Endothelial cell of umbilical vein (primary cell): ENCODE data around the gene ZSCAN29. TPM values are rescaled to one million over a fixed set of nuclear protein-coding genes. Genes with fewer than 3 reads are reported as not detected.
A peak's percentile ranks its signal among the peaks of the same experiment; 100 is the strongest.

Experiments used
- BruUV-seq: library from RNA; stranded (reverse); fragments of 400-500 nt; replicated peaks from 2 replicates; lab custom pipeline; 2021; lab: Mats Ljungman, UMichigan
- CTCF ChIA-PET: fragments of 300-600, 350-600 bp; sonication (Branson Sonifier 250); formaldehyde crosslinking; loops from one replicate; lab custom pipeline; 2021; ENCODE audit warnings: antibody characterized with exemption, inconsistent platforms; lab: Charles Lee
- POLR2A ChIA-PET: fragments of 300-600, 350-600 bp; sonication (Branson Sonifier 250); formaldehyde crosslinking; loops from one replicate; lab custom pipeline; 2021; ENCODE audit warnings: antibody characterized with exemption, inconsistent platforms; lab: Charles Lee
- DNase-seq: peaks from one replicate; pipeline ENCODE4 v3.0.0-alpha.2; 2011; ENCODE audit warnings: low read depth, low spot score
- FAIRE-seq: peaks from 2 replicates; lab custom pipeline; 2011; peaks lifted over from hg19 to GRCh38; lab: Jason Lieb, UNC
- H2AFZ ChIP-seq: 2 replicates; pipeline ENCODE4 v1.6.0; 2012; ENCODE audit warnings: low read depth, low read length, control low read depth, inconsistent platforms
- H3K27ac ChIP-seq: 2 replicates; pipeline ENCODE4 v1.5.1; 2011; ENCODE audit warnings: low read depth, mild to moderate bottlenecking, control low read depth, low read length, moderate library complexity; ENCODE audit not compliant: insufficient read depth
- H3K27me3 ChIP-seq, 2 experiments: 2 replicates each; pipeline versions ENCODE4 v1.6.0 to v1.6.1; 2011; ENCODE audit warnings: low read length in 2 of 2, mixed read lengths in 1 of 2; ENCODE audit not compliant: control insufficient read depth in 2 of 2, insufficient read depth in 2 of 2
- H3K36me3 ChIP-seq, 2 experiments: 2 replicates in 1 of 2; 3 replicates in 1 of 2; pipeline ENCODE4 v1.5.1; 2011; ENCODE audit warnings: low read length in 2 of 2, mild to moderate bottlenecking in 1 of 2, moderate library complexity in 1 of 2; ENCODE audit not compliant: control insufficient read depth in 2 of 2, insufficient read depth in 2 of 2; ENCODE audit errors: extremely low read depth in 1 of 2
- H3K4me1 ChIP-seq: 3 replicates; pipeline ENCODE4 v1.5.1; 2011; ENCODE audit warnings: mild to moderate bottlenecking, low read length; ENCODE audit not compliant: control insufficient read depth, insufficient read depth; ENCODE audit errors: extremely low read depth
- H3K4me2 ChIP-seq: 2 replicates; pipeline ENCODE4 v1.6.1; 2011; ENCODE audit warnings: low read length, control low read depth, mixed read lengths; ENCODE audit not compliant: insufficient read depth
- H3K4me3 ChIP-seq, 3 experiments: fragments of 200-600 bp in 1 of 3; sonication (generic), shearing (Covaris generic) in 1 of 3; replicated peaks in 1 of 3; 2 replicates each; pipeline ENCODE4 v1.5.1; 2011 to 2016; ENCODE audit warnings: control low read depth in 3 of 3, low read length in 3 of 3, mild to moderate bottlenecking in 2 of 3, inconsistent platforms in 1 of 3, low read depth in 1 of 3, moderate library complexity in 1 of 3; ENCODE audit not compliant: insufficient read depth in 1 of 3
- H3K79me2 ChIP-seq: 2 replicates; pipeline ENCODE4 v1.6.0; 2012; ENCODE audit warnings: low read length, inconsistent platforms; ENCODE audit not compliant: control insufficient read depth, insufficient read depth
- H3K9ac ChIP-seq: replicated peaks from 2 replicates; pipeline ENCODE3; 2011; ENCODE audit warnings: low read length, control low read depth; ENCODE audit not compliant: insufficient read depth; ENCODE audit errors: extremely low read depth
- H3K9me1 ChIP-seq: replicated peaks from 3 replicates; pipeline ENCODE4 v1.6.0; 2011; ENCODE audit warnings: mild to moderate bottlenecking, low read length; ENCODE audit not compliant: control insufficient read depth, insufficient read depth; ENCODE audit errors: extremely low read depth
- H3K9me3 ChIP-seq: replicated peaks from 2 replicates; pipeline ENCODE4 v1.5.1; 2012; ENCODE audit warnings: low read length, inconsistent platforms; ENCODE audit not compliant: control insufficient read depth, insufficient read depth
- H4K20me1 ChIP-seq: replicated peaks from 2 replicates; pipeline ENCODE3; 2011; ENCODE audit warnings: mild to moderate bottlenecking, low read length; ENCODE audit not compliant: control insufficient read depth, insufficient read depth; ENCODE audit errors: extremely low read depth
- EZH2 ChIP-seq: IDR thresholded peaks from 2 replicates; pipeline ENCODE4 v1.6.1; 2012; ENCODE audit warnings: borderline replicate concordance, low read depth, mild to moderate bottlenecking, moderate library complexity, low read length, inconsistent platforms; ENCODE audit not compliant: severe bottlenecking
- FOS ChIP-seq: IDR thresholded peaks from 2 replicates; pipeline ENCODE4 v1.6.1; 2011; ENCODE audit warnings: mild to moderate bottlenecking, low read length, moderate library complexity, borderline replicate concordance; ENCODE audit not compliant: insufficient read depth
- GATA2 ChIP-seq: IDR thresholded peaks from 2 replicates; pipeline ENCODE4 v1.7.0; 2011; ENCODE audit warnings: low read depth, mild to moderate bottlenecking, moderate library complexity, mixed read lengths, low read length; ENCODE audit not compliant: insufficient read length, insufficient read depth
- JUN ChIP-seq: IDR thresholded peaks from 2 replicates; pipeline ENCODE4 v1.6.1; 2011; ENCODE audit warnings: borderline replicate concordance, low read depth; ENCODE audit not compliant: insufficient read length, insufficient read depth
- MYC ChIP-seq: IDR thresholded peaks from one replicate; pipeline ENCODE4 v1.6.1; 2011; ENCODE audit warnings: mild to moderate bottlenecking, low read depth, low read length
- POLR2A ChIP-seq: IDR thresholded peaks from 2 replicates; pipeline ENCODE4 v1.6.1; 2012; ENCODE audit warnings: low read depth, mild to moderate bottlenecking, control low read depth, low read length
- POLR2AphosphoS5 ChIP-seq: IDR thresholded peaks from 2 replicates; pipeline ENCODE4 v1.6.1; 2012; ENCODE audit warnings: low read depth, mild to moderate bottlenecking, control low read depth, low read length, moderate library complexity; ENCODE audit not compliant: insufficient read depth
- dilution Hi-C: fragments of 300-500 bp; cut with MboI; formaldehyde crosslinking; loops from one replicate; pipeline ENCODE4 v1.15.0; 2019; ENCODE audit warnings: low sequenced_read_pairs; ENCODE audit not compliant: extremely low pct_ligation_motif_present
- intact Hi-C: fragments of 100-400 bp; cut with micrococcal nuclease; formaldehyde crosslinking; loops from one replicate; pipeline ENCODE4 v1.10.0; 2022
- polyA plus RNA-seq, 4 experiments: library from polyadenylated mRNA; depleted of rRNA in 3 of 4; stranded (reverse) in 3 of 4; unstranded in 1 of 4; fragments of >200 nt; gene quantifications; 2 replicates each; pipeline versions ENCODE4 v1.2.1 to v1.2.3, GENCODE V29; 2011 to 2012; ENCODE audit warnings: missing spikeins in 1 of 4
- total RNA-seq: library from RNA; stranded (reverse); gene quantifications from 2 replicates; pipeline ENCODE4 v1.2.3, GENCODE V29; 2021
- TF ChIP-seq, protein P1 (sequence below), 2 donors: IDR thresholded peaks; 1 replicate in 1 of 2; 2 replicates in 1 of 2; pipeline ENCODE4 v1.5.1; 2011; ENCODE audit warnings: low read length in 2 of 2, mild to moderate bottlenecking in 2 of 2, moderate library complexity in 2 of 2, control low read depth in 1 of 2, inconsistent platforms in 1 of 2, low read depth in 1 of 2; ENCODE audit not compliant: insufficient read depth in 1 of 2; ENCODE audit errors: extremely low read depth in 1 of 2
- TF ChIP-seq, protein P2 (sequence below): IDR thresholded peaks from 2 replicates; pipeline ENCODE4 v1.6.1; 2011; ENCODE audit not compliant: insufficient read depth, insufficient read length

The ZSCAN29 gene
- total and polyA plus RNA-seq, 2 donors (not counting 3 experiments of a cell fraction or from before 2014, with no cell fraction given), result 3.7 to 15.7 TPM

DNA sequence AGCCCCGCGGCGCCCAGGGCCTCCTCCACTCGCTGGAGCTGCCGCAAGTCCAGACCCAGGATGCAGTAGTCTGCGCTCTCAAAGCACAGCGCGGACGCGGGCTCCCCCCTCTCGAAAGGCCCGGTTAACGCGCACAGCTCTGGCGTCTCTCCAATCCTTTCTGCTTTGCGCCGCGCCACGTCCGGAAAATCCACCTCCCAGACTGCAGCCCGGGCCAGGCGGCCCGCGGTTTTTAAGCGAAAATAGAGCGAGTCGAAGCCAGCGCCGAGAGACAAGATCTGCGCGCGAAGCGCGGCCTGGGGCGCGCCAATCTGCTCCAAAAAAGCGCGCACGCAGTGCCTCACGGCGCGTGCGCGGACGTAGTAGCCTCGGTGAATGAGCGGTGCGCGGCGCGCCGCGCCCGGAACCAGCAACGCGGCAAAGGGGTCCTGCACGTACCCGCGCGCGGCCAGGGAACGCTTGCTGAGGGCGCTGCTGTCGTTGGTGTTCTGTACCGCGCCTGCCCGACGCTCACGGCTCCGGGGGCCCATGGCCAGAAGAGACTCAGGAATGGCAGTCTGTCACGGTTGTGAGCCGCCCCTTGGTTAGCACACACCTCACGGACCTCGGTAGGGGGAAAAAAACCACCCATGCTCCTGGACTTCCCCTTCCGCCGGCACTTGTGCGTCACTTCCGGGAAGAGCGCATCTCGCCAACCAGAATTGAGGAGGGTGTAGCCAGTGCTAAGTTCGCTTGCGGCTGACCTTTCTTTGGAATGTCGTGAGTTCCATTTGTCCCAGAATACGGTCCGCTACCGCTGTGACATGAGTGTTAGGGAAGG lies 40.7 kb downstream of the ZSCAN29 start, which contains the start of gene LCMT2:
LCMT2 (minus strand) TSS at position 614 of the 820 bp plus-strand sequence; CDS start at position 530, 84 bp downstream.
- Histone ChIP-seq H2AFZ (peak within 1 kb of the TSS; percentile 86), H3K27ac (peak within 1 kb of the TSS; percentile 74), H3K9me3 (no peaks in the 10 kb centered on the region), H3K9me1 (no peaks in the 10 kb centered on the region), H4K20me1 (no peaks in the 10 kb centered on the region), H3K4me3 (peak within 1 kb of the TSS; percentile 62 to 71 (median 69)), H3K4me2 (peak within 1 kb of the TSS; percentile 70), H3K4me1 (peaks cover 11% of the 10 kb centered on the region), H3K9ac (peak within 1 kb of the TSS; percentile 68), H3K79me2 (no peaks in the 10 kb centered on the region), H3K36me3 (no peaks in the 10 kb centered on the region), H3K27me3 (peaks cover 0 to 2% of the 10 kb centered on the region in 2 experiments)
- no peak for TF ChIP-seq MYC
- TF ChIP-seq, protein P1, sequence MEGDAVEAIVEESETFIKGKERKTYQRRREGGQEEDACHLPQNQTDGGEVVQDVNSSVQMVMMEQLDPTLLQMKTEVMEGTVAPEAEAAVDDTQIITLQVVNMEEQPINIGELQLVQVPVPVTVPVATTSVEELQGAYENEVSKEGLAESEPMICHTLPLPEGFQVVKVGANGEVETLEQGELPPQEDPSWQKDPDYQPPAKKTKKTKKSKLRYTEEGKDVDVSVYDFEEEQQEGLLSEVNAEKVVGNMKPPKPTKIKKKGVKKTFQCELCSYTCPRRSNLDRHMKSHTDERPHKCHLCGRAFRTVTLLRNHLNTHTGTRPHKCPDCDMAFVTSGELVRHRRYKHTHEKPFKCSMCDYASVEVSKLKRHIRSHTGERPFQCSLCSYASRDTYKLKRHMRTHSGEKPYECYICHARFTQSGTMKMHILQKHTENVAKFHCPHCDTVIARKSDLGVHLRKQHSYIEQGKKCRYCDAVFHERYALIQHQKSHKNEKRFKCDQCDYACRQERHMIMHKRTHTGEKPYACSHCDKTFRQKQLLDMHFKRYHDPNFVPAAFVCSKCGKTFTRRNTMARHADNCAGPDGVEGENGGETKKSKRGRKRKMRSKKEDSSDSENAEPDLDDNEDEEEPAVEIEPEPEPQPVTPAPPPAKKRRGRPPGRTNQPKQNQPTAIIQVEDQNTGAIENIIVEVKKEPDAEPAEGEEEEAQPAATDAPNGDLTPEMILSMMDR (IDR thresholded peaks at IDR 0.05; ENCODE audit: extremely low read depth in 1 of 2, insufficient read depth in 1 of 2, low read depth in 1 of 2, low read length in 2 of 2), result no peak
- peak; percentile 55 for TF ChIP-seq POLR2A
- TF ChIP-seq POLR2AphosphoS5, result peak; percentile 55
- TF ChIP-seq GATA2, result no peak
- TF ChIP-seq, protein P2, sequence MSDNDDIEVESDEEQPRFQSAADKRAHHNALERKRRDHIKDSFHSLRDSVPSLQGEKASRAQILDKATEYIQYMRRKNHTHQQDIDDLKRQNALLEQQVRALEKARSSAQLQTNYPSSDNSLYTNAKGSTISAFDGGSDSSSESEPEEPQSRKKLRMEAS, result peak; percentile 6
- TF ChIP-seq FOS, result no peak
- no peak for TF ChIP-seq JUN
- no peak for TF ChIP-seq EZH2
- intact Hi-C loops (no loop called here), dilution Hi-C loops (no loop called here)
- ChIA-PET POLR2A (no interaction called here), CTCF (interaction anchor here (1.2 kb wide), 1 partner anchor 105 kb away, joined by 3 read pairs; no protein-coding TSS in a partner anchor)
- TSS peak; percentile 48 for BruUV-seq
- FAIRE-seq, result peak; percentile 97
- DNase-seq, result peak; percentile 93
